Right kidney (tissue), 1 donor: ENCODE measurements around the gene ABHD6.
A peak's percentile ranks its signal among the peaks of the same experiment; 100 is the strongest.
"Not testable (repeated sequence)": the region's sequence is repeated elsewhere in the genome, so short reads cannot be mapped to it uniquely, and the experiment has no call there.

Source experiments
- DNase-seq: peaks from one replicate; pipeline ENCODE4 v3.0.0-alpha.2; 2016

ABHD6 gene

GRCh38 chr3:58207954-58208353, 29.6 kb upstream of the ABHD6 start:
- DNase-seq, result no peak

GRCh38 chr3:58209933-58210332, 27.7 kb upstream of the ABHD6 start:
- no peak for DNase-seq

- DNase-seq, result no peak
Observed at GRCh38 chr3:58210761-58211460, 26.7 kb upstream of the ABHD6 start, which contains the start of gene DNASE1L3. DNASE1L3 (minus strand) TSS chr3:58210972; CDS start chr3:58210906, 66 bp downstream.

GRCh38 chr3:58214484-58215316, 22.9 kb upstream of the ABHD6 start:
- DNase-seq, result no peak

DNA sequence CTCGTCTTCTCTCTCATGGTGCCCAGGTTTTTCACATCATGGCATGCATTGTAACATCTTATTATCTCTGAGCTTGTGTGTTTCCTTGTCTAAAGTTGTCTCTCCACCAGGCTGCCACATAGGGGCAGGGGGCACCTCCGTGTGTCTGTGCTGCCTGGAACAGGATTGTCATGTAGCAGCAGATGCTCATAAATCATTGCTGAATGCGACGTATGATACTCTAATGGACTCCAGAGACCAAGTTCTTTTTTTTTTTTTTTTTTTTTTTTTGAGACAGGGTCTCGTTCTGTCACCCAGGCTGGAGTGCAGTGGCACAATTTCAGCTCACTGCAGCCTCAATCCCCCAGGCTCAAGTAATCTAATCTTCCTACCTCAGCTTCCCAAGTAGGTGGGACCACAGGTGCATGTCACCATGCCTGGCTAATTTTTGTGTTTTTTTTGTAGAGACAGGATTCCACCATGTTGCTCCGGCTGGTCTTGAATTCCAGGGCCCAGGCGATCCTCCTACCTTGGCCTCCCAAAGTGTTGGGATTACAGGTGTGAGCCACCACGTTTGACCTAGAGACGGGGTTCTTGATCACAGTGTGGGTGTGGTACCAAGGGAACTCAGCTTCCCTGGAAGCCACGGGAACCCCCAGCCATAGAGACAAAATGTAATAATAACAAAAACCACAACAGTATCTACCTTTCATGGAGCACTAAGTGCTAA, 22.1 kb upstream of the ABHD6 start:
- no peak for DNase-seq

DNA sequence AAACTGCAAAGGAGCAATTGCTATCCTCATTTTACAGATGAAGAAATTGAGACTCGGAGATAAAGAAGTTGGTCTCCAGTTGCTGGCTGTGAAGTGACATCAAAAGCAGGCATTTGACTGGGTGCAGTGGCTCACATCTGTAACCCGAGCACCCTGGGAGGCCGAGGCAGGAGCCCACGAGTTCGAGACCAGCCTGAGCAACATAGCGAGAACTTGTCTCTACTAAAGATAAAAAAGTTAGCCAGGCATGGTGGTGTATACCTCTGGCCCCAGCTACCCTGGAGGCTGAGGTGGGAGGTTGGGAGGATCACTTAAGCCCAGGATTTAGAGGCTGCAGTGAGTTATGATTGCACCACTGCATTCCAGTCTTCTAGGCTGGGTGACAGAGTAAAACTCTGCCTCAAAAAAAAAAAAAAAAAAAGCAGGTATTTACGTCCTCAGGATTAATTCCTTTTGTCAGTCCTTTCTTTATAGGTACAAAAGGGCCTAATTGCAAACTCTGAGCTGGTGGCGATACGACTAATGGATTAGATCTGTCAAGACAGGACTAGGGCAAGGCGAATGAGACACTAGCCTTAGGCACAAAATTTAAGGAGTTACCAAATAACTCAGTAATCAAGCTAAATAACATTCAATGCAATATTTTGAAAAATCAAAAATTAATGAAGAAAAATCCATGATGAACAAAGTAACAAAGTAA, 20.9 kb upstream of the ABHD6 start:
- no peak for DNase-seq

DNA sequence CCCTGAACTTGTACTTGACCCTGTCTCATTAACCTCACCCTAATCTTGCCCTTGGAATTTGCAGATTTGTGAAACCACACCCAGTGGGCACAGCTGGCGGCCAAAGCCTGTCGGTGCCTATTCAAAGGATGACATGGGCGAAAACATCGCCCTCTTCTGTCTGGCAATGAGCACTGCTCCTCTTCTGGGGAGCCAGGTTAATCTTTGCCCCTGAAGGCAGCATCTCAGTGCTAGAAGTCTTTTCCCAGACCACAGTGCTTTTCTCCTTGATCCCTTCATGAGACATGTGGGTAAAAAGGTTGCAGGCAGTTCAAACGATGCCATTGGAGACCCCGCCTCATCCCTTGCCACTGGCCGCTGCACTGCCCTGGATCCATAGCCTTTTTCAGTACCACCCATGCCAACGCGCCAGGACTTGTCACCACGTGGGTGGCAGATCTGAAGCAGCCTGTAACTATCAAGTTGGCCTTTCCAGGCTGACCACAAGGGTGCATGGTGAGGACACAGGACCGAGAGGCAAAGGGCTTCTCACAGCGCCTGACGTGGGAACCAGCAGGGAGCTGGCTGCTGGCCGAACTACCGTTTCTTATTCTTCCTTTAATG, 20.3 kb upstream of the ABHD6 start:
- peak; percentile 37 for DNase-seq

- no peak for DNase-seq
Observed at GRCh38 chr3:58218904-58219303, 18.7 kb upstream of the ABHD6 start.

GRCh38 chr3:58222161-58222724, 15.3 kb upstream of the ABHD6 start:
- no peak for DNase-seq

- no peak for DNase-seq
Observed at GRCh38 chr3:58223855-58224254, 13.7 kb upstream of the ABHD6 start.

- not testable (repeated sequence) for DNase-seq
Observed at GRCh38 chr3:58227933-58228332, 9.7 kb upstream of the ABHD6 start.

GRCh38 chr3:58230876-58231552, 6.6 kb upstream of the ABHD6 start:
- no peak for DNase-seq

DNA sequence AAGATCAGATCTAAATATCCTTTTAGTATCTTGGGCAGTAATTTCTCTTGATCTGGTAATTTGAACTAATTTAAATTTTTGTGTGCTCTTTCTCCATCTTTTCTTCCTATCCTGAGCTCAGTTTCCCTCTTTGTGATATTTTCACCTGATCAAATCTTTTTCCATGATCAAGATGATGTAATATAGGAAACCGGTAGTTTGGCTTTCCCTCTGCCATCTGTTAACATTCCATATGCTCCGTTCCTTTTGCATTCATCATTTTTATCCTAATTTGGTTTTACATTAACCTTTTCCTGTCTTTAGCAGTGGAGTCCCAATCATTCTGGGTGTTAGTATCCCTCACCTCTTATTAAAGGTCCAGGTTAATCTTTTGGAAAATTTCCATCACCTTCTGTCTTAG, 5.9 kb upstream of the ABHD6 start:
- DNase-seq, result no peak

GRCh38 chr3:58234516-58234931, 3.1 kb upstream of the ABHD6 start:
- no peak for DNase-seq

DNA sequence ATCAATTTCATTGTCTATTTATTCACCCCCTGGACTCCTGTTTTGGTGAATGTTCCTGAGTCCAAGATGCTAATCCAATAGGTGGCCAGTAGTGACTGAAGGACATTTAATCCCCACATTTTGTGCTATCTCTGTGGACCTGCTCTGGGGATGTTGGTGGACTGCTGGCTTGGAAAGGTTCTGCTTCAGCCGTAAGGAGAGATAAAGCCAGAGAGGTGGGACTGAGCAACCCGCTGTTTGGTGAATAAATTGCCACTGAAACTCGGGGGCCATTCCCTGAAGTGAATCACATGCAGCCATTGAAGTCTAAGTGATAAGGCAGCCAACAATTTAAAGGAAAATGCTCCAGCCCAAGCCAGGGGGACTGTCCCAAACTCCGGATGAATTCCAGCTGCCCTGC, 1.6 kb upstream of the ABHD6 start:
- DNase-seq, result no peak

GRCh38 chr3:58236527-58237237, 910 bp upstream of the ABHD6 start:
- no peak for DNase-seq

GRCh38 chr3:58237941-58238681, 519 bp downstream of the ABHD6 start:
- peak; percentile 60 for DNase-seq

DNA sequence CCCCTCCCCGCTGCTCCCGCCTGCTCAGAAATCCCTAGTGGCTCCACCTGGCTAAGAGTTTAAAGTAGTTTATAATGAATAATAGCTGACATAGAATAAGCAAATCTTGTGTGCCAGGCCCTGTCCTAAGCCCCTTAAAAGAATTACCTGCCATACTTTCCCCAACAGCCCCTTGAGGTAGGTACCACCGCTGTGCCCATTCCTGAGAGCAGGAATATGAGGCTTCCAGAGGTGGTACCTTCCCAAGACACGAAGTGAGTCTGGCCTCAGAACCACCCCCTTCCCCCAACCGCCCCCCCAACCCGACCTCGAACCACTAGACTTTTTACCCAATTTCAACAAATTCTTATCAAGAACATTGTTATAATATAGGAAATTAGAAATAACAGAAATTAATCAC, 1.2 kb downstream of the ABHD6 start:
- no peak for DNase-seq

GRCh38 chr3:58241306-58242044, 3.9 kb downstream of the ABHD6 start:
- no peak for DNase-seq
